Measurements from ENCODE around the gene EPHA7.

EPHA7 gene

DNA sequence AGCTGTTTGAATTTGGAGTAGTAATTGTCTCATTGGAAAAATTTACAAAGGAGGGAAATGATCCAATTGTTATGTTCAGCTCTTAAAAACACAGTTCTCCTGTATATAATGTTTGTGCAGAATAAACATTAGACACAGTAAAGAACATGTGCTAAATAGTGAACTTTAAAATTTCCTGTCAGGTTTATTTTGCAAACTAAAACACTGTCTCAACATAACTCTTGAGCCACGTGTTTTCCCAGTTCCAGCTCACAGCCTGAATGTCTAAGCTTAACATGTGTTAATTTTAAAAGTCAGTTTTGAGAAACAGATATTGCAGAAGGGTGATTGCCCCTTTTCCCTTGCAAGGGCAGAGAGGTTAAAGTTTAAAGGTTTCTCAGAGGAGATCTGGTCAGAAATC lies 20.6 kb downstream of the EPHA7 start:
- no peak overlapping the region for H3K27ac ChIP-seq

DNA sequence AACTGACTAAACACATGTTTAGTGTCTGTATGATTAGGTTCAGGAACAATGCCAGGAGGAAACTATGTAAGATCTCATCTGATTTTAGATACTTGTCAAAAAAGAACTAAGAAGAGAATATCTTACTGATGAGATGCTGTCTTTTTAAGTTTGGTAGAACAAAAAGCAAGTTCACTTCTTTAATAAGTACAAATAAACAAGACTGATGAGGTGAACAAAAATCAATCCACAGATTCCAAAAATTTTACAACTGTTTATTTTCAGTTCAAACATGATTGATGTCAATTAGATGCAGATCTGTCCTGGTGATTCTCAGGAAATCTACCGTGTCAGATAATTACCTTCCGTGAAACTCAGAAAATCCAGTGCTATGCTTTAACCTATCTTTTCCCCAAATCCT lies 24.9 kb downstream of the EPHA7 start:
- POLR2A ChIA-PET (ENCODE audit: low non-redundant PET): no interaction called here
- DNase-seq (ENCODE audit: low spot score): no peak

More for the DNA sequence above, 20.6 kb downstream of the EPHA7 start:
- no peak for DNase-seq (ENCODE audit: low spot score)
- ChIA-PET CTCF (no interaction called here), POLR2A (ENCODE audit: low non-redundant PET) (no interaction called here)
- TF ChIP-seq, protein P1, sequence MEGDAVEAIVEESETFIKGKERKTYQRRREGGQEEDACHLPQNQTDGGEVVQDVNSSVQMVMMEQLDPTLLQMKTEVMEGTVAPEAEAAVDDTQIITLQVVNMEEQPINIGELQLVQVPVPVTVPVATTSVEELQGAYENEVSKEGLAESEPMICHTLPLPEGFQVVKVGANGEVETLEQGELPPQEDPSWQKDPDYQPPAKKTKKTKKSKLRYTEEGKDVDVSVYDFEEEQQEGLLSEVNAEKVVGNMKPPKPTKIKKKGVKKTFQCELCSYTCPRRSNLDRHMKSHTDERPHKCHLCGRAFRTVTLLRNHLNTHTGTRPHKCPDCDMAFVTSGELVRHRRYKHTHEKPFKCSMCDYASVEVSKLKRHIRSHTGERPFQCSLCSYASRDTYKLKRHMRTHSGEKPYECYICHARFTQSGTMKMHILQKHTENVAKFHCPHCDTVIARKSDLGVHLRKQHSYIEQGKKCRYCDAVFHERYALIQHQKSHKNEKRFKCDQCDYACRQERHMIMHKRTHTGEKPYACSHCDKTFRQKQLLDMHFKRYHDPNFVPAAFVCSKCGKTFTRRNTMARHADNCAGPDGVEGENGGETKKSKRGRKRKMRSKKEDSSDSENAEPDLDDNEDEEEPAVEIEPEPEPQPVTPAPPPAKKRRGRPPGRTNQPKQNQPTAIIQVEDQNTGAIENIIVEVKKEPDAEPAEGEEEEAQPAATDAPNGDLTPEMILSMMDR (conservative IDR thresholded peaks at IDR 0.05; ENCODE audit: low read depth): no peak

DNA sequence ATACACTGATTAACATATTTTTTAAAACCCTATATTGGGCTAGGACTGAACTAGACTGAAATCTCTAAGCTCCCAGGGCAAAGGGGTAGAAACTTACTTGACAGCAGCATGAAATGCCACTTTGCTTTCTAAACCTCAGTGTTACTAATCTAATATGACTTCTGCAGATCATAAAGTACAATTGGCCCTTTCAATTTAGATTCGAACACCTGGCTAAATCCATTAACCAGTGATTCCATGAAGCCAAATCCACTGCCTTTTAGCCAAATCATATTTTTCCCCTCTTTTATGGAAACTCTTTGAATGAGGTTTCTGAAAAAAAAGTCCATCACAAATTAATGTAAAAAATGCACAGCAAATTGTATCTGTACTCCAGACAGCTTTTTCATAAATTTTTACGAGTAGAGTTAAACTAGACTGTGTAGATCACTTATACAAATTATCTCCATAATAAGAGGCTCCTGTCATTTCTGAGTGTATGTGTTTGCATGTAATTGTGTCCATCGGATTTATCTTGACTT lies 25.7 kb downstream of the EPHA7 start:
- no peak overlapping the region for H3K27ac ChIP-seq
- POLR2A ChIA-PET (ENCODE audit: low non-redundant PET): no interaction called here
- TF ChIP-seq, protein P1 (conservative IDR thresholded peaks at IDR 0.05; ENCODE audit: low read depth): no peak
- CTCF ChIA-PET: no interaction called here
- no peak for DNase-seq (ENCODE audit: low spot score)

More for the DNA sequence above, 24.9 kb downstream of the EPHA7 start:
- no peak overlapping the region for H3K27ac ChIP-seq
- TF ChIP-seq, protein P1 (conservative IDR thresholded peaks at IDR 0.05; ENCODE audit: low read depth): no peak
- CTCF ChIA-PET: no interaction called here

- ChIA-PET POLR2A (ENCODE audit: low non-redundant PET) (no interaction called here), CTCF (no interaction called here)
Measured at GRCh38 chr6:93392797-93393196, 26.6 kb downstream of the EPHA7 start.

GRCh38 chr6:93391965-93392364 lies 27.4 kb downstream of the EPHA7 start:
- ChIA-PET POLR2A (ENCODE audit: low non-redundant PET) (no interaction called here), CTCF (no interaction called here)
- H3K27ac ChIP-seq: no peak overlapping the region
- TF ChIP-seq, protein P1 (conservative IDR thresholded peaks at IDR 0.05; ENCODE audit: low read depth): no peak
- DNase-seq (ENCODE audit: low spot score): no peak

More at GRCh38 chr6:93392797-93393196, 26.6 kb downstream of the EPHA7 start:
- no peak for DNase-seq (ENCODE audit: low spot score)
- no peak overlapping the region for H3K27ac ChIP-seq
- TF ChIP-seq, protein P1 (conservative IDR thresholded peaks at IDR 0.05; ENCODE audit: low read depth): no peak

GRCh38 chr6:93389192-93389591 lies 30.2 kb downstream of the EPHA7 start:
- CTCF ChIA-PET: no interaction called here
- DNase-seq (ENCODE audit: low spot score): no peak
- no peak overlapping the region for H3K27ac ChIP-seq
- POLR2A ChIA-PET (ENCODE audit: low non-redundant PET): no interaction called here
- TF ChIP-seq, protein P1 (conservative IDR thresholded peaks at IDR 0.05; ENCODE audit: low read depth): no peak
